Activated naive CD4-positive, alpha-beta T cell treated with Interleukin-2 at 50 U/mL for 16 hours (primary cell): ENCODE data around the gene HLA-B.
A peak's percentile ranks its signal among the peaks of the same experiment; 100 is the strongest.

Experiments used
- DNase-seq: peaks from one replicate; pipeline ENCODE4 v3.0.0-alpha.2; 2020

Gene HLA-B

DNA sequence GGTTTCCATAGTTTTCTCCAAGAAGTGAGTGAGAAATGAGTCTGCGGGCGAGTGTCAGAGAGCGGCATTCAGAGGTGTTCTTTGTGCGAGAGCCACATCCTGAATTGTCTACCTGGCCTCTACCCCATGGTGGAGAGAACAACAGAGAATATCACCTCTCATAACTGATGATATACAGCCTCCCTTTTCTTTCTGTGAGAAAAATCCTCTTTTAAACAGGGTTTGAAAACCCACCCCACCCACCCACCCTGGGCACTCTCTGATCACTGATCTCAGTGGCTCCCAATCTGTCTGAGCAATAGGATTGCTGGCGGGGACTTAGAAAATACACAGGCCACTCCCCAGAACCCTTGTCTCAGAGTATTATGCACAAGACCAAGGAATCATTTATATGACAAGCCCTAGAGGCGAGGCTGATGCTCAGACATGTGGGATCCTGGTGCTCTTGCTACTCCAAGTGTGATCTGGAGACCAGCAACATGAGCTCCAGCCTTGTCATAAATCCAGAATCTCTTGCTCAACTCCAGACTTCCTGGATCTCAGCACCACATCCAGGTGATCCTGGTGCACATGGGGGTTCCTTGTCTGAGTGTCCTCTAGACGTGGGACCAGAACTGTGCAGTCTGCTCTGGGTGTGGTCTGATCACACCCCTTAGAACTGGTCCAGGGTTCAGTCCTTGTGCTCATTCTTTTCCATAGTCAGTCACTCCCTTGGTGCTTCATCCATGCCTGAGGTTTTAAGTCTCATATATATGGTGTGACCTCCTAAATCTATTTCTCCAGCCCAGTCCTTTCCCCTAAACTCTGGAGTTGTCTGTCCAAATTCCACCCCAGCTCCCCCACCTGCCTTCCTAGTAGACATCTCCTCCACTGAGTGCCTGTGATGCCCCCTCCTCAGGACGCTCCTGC, 5.3 kb downstream of the HLA-B start:
- DNase-seq: peak; percentile 23

DNA sequence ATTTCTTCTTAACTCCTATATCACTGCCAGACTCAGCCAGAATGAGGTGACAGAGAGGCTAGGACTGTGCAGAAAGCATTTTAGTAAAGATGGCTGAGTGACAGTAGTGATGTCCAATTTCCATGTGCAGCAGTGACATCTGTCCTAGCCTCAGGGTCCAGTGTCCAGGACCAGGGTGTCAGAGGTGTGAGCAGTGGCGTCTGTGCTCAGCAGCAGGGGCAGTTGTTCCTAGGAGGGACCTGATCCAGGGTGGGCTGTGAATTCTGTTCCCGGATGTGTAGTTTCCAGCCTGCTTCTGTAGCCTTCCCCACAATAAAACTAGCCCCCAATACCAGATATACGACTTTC, 6.0 kb downstream of the HLA-B start:
- DNase-seq: no peak

DNA sequence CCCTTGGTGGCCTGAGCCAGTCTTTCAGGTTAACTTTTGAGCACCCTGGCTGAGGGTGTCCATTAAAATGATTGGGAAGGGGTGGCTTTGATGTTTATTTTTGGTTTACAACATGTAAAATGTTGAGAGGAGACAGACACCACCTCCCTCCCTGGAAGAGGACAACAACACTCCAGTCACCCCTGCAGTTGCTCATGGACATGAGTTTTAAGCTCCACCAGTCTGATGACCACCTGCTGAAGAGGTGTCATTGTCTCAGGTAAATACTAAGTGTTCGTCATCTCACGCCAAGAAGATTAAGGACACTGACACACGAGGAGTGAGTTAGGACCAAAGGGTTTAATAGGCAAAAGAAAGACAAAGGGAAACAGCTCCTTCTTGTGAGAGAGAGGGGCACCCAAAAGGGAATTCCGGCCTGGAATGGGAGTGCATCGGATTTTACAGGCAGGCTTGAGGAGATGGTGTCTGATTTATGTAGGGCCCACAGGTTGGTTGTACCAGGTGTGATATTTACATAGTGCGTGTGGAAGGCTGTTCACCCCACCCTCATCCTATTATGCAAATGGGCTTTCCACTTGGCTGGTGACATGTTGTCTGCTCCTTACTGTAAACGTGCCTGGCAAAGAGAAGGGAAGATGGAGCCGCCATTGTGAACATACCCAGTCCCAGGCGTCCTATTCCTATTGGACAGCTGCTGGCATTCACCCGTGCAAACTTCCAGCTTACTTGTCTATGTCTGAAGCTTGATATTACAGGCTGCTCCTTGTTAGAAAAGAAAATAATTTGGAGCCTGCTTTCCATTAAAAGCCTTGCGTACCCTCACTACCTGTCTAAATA, 6.6 kb downstream of the HLA-B start:
- DNase-seq: no peak

DNA sequence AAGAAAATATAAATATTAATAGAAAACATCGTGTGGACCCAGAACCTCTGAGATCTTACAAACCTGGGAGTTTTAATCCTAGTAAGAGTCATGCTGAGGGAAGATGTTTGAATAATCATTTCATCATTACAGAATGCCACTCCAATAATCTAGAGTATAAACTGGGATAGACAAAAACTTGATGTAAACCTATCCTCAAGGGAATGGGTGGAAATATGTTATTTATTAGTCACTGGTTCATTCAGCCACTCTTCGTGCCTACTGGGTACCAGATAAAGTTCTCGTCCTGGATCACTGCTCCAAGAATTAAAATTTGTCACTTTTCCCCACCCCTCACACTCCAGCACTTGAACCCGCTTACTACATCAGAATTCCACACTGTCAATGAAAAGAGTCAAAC, 7.7 kb downstream of the HLA-B start:
- no peak for DNase-seq

DNA sequence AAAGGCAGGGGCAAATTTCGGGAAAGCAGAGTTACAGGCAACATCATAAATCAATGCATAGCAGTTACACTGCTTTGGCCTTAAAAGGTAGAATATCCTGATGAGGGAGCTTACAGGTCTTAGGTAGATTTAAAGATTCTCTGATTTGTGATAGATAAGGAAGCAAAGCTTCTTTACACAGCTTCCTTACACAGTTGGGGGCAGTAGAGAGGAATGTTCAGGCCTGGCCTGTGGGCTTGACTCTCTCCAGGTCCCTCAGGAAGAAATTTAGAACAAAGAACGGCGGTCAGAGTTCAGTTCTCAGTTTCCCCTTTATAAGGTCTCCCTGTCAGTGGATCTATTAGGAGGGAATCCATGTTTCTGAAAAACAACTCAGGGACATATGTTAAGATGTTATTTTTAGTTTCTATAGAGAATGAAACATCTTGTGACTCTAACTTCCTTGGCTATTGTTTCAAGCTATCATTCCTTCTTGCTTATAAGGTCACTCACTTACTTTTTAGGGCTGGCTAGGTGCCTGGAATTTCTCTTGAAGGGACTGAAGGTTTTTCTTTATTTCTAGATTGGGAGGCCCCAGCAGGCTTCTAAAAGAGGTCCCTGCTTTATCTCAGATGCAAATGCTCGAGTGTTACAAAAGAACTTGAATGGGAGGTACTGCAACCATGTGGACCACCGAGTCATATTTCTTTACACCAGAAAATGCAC, 11.8 kb downstream of the HLA-B start:
- no peak for DNase-seq

DNA sequence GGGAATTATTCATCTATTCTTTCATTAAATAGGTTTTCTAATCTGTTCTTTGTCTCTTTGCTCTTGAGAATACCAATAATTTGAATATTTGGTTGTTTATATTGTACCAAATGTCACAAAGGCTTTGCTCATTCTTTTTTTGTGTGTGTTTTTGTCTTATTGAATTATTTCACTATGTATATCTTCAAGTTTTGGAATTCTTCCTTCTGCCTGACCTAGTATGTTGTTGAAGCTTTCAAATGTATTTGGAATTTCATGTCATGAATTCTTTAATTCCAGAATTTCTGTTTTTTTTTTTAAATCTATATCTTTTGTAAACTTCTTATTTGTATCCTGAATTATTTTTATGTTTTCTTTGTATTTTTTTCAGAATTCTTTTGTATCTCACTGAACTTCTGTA, 16.8 kb downstream of the HLA-B start:
- DNase-seq: no peak

DNA sequence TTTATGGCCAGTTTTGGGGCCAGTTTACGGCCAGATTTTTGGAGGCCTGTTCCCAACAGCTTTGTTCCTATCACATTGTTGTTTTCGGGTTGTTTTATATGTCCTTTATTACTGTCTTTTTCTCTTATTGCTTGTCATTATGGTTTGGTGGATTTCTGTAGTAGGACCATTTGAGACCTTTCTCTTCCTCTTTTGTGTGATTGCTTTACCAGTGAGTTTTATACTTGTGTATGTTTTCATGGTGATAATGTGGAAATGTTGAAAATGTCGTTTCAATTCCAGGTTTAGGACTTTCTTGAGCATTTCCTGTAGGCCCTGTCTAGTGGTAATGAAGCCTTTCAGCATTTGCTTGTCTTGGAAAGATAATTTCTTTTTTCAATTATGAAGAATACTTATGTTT, 17.8 kb downstream of the HLA-B start:
- no peak for DNase-seq

DNA sequence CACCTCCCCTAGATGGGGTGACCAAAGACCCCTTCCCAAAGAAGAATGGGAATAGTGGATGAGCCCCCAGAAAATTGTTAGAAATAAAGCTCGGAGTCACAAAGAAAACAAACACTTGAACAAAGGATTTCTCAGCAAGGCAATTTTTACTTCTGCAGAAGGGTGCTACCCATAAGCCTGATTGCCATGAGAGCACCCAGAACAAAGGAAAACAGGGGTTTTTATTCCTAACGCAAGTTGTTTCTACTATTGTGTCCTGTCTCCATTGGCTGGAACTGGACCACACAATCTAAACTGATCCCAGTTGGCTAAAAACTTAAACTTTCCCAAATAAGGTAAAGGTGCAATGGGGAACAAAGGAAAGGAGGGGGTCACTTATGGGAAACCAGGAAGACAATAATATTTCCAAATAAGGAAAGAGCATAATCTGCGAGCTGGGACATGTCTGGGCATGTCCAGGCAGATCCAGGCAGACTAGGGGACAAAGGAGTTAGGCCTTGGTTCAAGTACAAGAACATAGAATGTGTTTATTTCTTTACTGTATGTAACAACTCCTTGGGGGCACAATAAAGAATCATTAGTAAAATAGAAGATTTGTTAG, 20.0 kb downstream of the HLA-B start:
- DNase-seq: no peak

DNA sequence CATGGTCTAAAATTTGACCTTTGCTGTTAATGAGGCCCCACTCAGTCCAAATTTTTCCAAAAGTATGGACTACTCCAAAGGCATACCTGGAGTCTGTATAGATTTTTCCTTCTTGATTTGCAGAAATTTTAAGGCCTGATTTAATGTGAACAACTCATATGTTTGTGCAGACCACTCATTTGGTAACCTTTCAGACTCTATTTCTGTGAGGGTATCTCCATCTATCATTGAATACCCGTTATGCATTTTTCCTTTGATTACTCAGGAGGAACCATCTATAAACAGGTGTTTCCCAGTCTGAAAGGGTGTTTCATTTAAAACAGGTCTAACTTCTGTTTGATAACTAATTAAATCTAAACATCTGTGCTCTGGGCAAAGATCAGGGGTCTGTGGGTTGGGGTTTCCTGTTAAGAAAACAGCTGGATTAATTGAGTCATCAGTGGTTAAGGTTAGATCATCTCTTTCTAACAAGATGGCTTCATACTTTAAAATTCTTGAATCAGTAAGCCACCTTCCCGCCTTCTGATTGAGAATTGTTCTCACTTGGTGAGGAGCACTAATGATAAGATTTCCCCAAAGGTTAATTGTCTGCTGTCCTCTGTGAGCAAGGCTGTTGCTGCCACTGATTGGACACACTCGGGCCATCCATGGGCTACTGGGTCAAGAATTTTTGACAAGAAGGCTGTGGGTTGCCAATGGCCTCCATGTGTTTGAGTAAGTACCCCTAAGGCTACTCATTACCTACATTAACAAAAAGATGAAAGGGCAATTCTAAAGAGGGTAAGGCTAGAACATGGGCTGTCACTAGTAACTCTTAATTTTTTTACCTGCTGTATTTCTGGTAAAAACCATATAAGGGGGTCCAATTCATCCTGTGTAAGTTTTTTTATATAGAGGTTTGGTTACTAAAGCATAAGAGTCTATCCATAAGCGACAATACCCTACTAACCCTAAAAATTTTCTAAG, 24.1 kb downstream of the HLA-B start:
- DNase-seq: peak; percentile 33

DNA sequence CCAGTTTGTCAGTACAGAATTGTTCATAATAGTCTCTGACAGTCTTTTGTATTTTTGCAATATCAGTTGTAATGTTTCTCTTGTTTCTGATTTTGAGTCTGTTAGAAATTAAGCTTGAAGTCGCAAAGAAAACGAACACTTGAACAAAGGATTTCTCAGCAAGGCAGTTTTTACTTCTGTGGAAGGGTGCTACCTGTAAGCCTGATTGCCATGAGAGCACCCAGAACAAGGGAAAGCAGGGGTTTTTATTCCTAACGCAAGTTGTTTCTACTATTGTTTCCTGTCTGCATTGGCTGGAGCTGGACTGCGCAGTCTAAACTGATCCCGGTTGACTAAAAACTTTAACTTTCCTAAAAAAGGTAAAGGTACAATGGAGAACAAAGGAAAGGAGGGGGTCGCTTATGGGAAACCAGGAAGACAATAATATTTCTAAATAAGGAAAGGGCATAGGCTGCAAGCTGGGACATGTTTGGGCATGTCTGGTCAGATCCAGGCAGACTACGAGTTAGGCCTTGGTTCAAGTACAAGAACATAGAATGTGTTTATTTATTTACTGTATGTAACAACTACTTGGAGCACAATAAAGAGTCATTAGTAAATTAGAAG, 28.5 kb downstream of the HLA-B start:
- no peak for DNase-seq

DNA sequence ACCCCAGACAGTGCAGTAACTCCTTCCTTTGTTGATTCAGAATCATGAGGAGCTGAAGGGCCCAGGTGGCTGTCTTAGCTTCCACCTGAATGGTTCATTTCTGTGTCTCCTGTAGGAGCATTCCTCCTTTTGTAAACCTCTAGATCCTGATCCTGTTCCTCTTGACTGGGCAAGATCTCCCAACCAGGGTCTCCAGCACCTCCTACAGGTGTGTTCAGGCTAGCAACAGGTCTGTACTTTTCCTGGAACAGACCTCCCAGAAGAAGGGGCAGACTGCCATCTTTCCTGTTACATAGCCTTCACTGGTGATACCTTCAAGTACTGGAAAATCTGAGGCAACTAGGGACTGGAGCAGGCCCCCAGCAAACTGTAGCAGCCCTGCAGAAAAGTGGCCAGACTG, 35.2 kb downstream of the HLA-B start:
- DNase-seq: no peak

DNA sequence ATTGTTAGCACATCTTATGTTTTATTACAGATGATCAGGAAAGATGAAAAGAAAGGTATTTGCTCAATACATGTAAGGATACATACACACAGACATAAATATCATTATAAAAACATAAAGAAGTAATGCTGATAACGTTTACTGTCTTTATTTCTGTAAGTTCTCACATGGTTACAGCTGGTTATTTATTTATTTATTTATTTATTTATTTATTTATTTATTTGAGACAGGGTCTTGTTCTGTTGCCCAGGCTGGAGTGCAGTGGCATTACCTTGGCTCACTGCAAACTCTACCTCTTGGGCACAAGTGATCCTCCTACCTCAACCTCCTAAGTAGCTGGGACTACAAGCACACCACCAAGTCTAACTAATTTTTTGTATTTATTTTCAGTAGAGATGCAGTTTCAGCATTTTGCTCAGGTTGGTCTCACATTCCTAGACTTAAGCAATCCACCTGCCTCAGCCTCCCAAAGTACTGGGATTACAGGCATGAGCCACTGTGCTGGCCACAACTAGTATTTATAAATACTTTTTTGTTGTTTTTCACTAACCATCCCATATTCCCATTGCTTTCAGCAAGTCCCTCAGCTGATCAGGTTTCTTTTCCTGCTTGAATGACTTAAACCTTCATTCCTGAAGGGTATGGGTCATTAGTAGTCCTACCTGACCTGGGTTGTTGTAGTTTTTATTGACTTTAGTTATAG, 35.8 kb downstream of the HLA-B start:
- no peak for DNase-seq

DNA sequence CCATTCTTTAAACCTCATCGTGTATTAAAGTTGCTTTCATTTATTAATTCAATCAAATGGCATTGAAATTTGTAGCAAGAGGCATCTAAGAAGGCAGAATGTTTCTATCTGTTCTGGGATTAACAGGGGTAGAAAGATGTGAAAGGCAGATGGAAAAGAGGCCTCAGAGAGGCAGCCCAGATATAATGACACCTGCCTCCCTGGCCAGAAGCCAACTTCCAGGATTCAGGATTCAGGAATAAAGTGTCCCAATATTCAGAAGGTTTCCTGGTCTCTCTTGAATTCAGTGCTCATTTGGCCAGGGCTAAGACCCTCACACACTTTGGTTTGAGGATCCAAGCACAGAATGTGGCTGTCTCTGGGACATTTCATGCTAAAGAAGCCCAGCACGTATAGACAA, 39.9 kb downstream of the HLA-B start:
- no peak for DNase-seq

DNA sequence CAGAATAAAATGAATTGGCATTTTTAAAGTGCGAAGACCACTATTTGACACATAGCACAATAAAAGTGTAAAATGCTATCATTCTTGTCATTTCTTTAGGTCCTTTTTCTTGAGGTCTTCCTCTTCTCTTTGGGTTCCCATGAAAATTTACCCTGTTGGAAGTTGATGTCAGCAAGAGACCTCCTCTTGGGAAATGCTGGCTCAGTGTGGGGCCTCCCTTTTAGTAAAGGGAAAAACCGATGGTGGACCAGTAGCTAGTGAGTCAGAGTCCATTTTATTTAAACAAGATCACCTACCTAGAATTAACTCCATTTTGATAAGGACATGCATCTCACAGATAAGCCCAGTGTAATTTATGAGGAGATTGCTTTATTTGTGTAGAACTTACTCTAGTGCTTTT, 47.3 kb downstream of the HLA-B start:
- DNase-seq: no peak

DNA sequence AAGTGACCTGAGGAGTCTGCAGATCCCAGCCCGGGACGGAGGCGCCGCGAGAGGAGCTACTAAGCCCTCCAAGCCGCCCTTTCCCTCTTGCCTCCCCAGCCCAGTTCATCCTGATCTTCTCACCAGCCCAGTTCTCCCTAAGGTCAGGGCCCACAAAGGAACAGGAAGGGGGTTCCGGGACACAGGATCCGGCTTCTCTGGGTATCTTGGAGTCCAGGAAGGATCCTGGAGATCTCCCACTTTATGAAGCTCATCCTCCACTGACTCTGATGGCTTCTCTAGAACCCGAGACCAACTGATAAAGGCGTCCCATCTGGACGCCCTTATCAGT, 48.2 kb downstream of the HLA-B start:
- no peak for DNase-seq

DNA sequence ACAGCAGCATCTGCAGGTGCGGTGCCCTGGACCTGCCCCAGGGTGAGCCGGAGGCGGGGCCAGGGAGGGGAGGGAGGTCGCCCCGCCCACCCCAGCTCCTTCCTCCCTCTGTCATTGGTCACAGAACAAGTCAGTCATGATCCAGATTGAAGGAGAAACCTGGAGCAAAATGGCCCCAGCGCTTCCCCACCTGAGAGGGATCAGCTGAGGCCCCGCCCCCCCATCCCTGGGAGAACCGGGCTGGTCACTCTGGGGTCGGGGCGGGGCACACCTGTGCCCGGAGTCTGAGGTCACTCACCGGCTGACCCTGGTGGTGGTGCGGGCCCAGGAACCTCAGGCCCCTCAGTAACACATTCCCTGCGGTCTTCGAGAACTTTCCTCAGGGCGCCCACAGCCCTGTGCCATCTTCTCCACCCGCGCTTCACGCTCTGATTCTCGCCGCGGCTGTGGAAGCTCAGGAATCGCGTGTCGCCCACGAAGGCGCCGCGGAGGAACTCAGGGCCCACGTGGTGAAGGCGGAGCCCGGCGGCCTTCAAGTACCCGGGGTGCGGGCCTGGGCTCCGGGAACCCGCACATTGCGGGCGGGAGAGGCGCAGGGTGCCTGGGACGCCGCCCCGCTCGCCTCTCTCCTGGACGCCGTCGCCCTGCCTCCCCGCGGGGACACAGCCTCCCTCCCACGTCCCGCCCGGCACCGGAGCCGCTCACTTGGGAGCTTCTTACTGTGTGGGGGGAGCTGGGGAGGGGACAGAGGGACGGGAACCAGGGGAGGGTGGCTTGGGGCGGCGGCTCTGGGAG, 48.7 kb downstream of the HLA-B start:
- peak; percentile 71 for DNase-seq

DNA sequence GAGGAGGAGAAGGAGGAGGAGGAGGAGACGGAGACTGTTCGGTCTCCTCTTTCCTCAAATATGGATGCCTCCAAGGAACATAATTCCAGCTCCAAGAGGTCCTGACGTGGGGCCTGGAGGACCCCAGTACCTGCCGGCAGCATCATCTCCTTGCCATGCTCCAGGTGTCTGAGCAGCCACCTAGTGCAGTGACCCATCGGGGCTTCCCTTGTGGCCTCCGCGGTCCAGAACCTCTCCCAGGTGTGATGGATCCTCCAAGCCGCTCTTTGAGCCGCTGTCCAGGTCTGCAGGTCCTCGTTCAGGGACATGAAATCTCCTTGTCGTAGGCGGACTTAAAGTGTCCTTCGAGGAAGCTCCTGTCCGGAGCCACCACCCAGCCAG, 49.3 kb downstream of the HLA-B start:
- no peak for DNase-seq

DNA sequence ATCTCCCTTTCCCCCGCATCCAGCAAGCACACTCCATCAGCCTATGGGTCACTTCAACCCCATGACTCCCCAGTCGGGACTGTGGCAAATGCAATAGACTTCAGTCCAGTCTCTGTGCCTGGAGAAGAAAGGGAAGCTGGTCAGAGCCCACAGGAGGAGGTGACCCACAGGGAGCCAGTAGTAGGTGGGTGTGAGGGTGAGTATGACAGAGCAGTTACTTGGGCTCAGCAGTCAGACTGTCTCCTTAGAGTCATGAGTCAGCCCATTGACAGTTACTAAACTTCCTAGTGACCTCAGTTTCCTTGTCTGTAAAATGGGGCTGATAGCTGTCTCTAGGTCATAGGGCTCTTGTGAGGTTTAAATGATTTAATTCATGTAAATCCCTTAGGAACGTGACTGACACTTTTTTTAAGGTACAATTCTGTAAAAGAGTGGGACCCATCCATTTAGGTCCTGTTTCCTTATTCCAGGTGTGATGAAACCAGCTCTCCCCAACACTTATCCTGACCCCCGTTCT, 51.2 kb downstream of the HLA-B start:
- DNase-seq: no peak

DNA sequence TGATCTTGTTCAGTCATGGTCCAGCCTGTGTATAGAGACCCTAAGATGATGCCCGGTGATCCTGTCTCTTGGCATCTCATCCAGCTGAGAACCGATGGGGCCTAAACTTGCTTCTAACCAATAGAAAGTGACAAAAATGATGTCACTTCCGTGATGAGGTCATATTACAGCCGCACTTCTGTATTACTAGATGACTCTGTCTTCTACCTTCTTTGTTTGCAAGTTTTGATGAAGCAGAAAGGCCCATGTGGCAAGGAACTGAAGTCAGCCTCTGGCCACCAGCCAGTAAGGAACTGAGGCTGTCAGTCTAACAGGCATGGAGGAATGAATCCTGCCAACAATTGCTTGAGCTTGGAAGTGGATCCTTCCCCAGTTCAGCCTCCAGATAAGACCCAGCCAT, 52.3 kb downstream of the HLA-B start:
- DNase-seq: no peak
